OCI-LY1 (cell line): ENCODE results near the gene MAP2K2.

Experiments used
- EZH2 ChIP-seq: fragments of 200-600 bp; sonication (generic), shearing (Covaris generic); IDR thresholded peaks from 2 replicates; pipeline ENCODE4 v1.8.0; 2017; ENCODE audit warnings: borderline replicate concordance, mixed run types, mild to moderate bottlenecking, antibody characterized with exemption, low read length, moderate library complexity, mixed read lengths
- TF ChIP-seq, protein P1 (sequence below): fragments of 200-600 bp; sonication (generic), shearing (Covaris generic); IDR thresholded peaks from 2 replicates; pipeline ENCODE4 v1.5.1; 2017; ENCODE audit warnings: mild to moderate bottlenecking, antibody characterized with exemption, low read length, moderate library complexity, mixed read lengths

DNA sequence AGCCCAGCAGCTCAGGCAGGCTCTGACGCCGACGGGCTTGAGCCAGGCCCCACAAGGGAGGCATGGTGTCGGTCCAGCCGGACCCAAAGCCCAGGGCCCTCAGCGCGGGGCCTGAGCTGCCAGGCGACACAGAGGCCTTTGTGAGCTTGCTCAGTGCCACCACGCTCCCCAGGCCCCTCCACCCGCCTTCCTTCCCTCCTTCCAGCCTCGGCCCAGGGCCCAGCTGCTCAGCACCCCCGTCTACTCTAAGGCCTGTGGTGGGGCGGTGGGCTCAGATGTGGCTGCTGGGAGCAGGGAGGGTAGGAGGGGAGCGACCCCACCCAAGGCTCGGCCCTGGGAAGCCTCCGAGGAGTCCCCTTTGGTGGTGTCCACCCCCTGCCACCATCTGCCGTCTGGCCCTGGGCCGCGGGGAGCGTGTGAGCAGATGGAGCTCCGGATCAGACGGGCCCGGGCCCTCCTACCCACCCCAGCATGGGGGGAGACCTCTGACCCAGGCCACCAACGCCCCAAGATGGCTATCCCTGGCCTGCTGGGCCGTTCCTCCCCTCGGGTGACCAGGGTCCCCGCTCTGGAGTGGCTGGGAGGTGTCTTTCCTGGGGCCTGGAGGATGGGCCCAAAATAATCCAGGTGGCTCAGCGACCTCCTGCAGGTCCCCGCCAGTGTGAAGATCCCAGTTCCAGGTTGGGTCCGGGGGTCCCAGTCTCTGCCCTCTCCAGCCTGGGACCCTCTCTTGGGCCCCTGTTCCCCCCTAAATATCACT, 65.0 kb downstream of the MAP2K2 start:
- TF ChIP-seq, protein P1, sequence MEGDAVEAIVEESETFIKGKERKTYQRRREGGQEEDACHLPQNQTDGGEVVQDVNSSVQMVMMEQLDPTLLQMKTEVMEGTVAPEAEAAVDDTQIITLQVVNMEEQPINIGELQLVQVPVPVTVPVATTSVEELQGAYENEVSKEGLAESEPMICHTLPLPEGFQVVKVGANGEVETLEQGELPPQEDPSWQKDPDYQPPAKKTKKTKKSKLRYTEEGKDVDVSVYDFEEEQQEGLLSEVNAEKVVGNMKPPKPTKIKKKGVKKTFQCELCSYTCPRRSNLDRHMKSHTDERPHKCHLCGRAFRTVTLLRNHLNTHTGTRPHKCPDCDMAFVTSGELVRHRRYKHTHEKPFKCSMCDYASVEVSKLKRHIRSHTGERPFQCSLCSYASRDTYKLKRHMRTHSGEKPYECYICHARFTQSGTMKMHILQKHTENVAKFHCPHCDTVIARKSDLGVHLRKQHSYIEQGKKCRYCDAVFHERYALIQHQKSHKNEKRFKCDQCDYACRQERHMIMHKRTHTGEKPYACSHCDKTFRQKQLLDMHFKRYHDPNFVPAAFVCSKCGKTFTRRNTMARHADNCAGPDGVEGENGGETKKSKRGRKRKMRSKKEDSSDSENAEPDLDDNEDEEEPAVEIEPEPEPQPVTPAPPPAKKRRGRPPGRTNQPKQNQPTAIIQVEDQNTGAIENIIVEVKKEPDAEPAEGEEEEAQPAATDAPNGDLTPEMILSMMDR, result no peak
- no peak for TF ChIP-seq EZH2
